A673 (cell line): Measurements from ENCODE around the gene MSI2. TPM values are rescaled to one million over a fixed set of nuclear protein-coding genes. Genes with fewer than 3 reads are reported as not detected.

ENCODE experiments used
- BruUV-seq: library from RNA; stranded (reverse); fragments of 400-500 nt; replicated peaks from 2 replicates; lab custom pipeline; 2021; lab: Mats Ljungman, UMichigan
- CTCF ChIA-PET: fragments of 300-600 bp; sonication (Branson Sonifier 250); formaldehyde crosslinking; loops from one replicate; lab custom pipeline; 2022; ENCODE audit warnings: antibody characterized with exemption; lab: Charles Lee
- POLR2A ChIA-PET: fragments of 300-600 bp; sonication (Branson Sonifier 250); formaldehyde crosslinking; loops from one replicate; lab custom pipeline; 2022; ENCODE audit warnings: antibody characterized with exemption; ENCODE audit not compliant: low non-redundant PET; lab: Charles Lee
- DNase-seq: peaks from one replicate; pipeline ENCODE4 v3.0.0-alpha.2; 2015; ENCODE audit warnings: low spot score
- H3K27ac ChIP-seq: fragments of 200-600 bp; sonication (generic); 2 replicates; pipeline ENCODE4 v1.5.1; 2016; ENCODE audit warnings: mixed run types, low read depth, mild to moderate bottlenecking, mixed read lengths, antibody characterized with exemption, low read length; ENCODE audit not compliant: poor library complexity, severe bottlenecking
- H3K27me3 ChIP-seq: fragments of 200-600 bp; sonication (generic); replicated peaks from 2 replicates; pipeline ENCODE4 v1.6.1; 2017; ENCODE audit warnings: mixed run types, low read depth, mild to moderate bottlenecking, mixed read lengths, antibody characterized with exemption, low read length; ENCODE audit not compliant: insufficient read depth, poor library complexity
- H3K36me3 ChIP-seq: fragments of 200-600 bp; sonication (generic); 2 replicates; pipeline ENCODE4 v1.6.1; 2016; ENCODE audit warnings: mixed run types, mild to moderate bottlenecking, mixed read lengths, antibody characterized with exemption, low read length; ENCODE audit not compliant: insufficient read depth, poor library complexity, severe bottlenecking
- H3K4me1 ChIP-seq: fragments of 200-600 bp; sonication (generic); 2 replicates; pipeline ENCODE4 v1.6.1; 2017; ENCODE audit warnings: mixed run types, mild to moderate bottlenecking, mixed read lengths, antibody characterized with exemption, low read length; ENCODE audit not compliant: insufficient read depth, poor library complexity, severe bottlenecking
- H3K4me3 ChIP-seq: fragments of 200-600 bp; sonication (generic); 2 replicates; pipeline ENCODE4 v1.5.1; 2016; ENCODE audit warnings: low read depth, mixed run types, mild to moderate bottlenecking, mixed read lengths, low read length; ENCODE audit not compliant: poor library complexity, severe bottlenecking
- H3K9me3 ChIP-seq: fragments of 200-600 bp; sonication (generic); 2 replicates; pipeline ENCODE4 v1.6.1; 2016; ENCODE audit warnings: mixed run types, low read depth, mild to moderate bottlenecking, mixed read lengths, antibody characterized with exemption, low read length; ENCODE audit not compliant: poor library complexity, severe bottlenecking
- EZH2 ChIP-seq: fragments of 200-600 bp; sonication (generic); IDR thresholded peaks from 2 replicates; pipeline ENCODE4 v1.6.1; 2017; ENCODE audit warnings: borderline replicate concordance, low read depth, mild to moderate bottlenecking, mixed read lengths, antibody characterized with exemption, low read length; ENCODE audit not compliant: poor library complexity, severe bottlenecking
- intact Hi-C: fragments of 100-400 bp; cut with micrococcal nuclease; formaldehyde crosslinking; loops from one replicate; pipeline ENCODE4 v1.10.0; 2022; ENCODE audit not compliant: unreplicated experiment
- total RNA-seq: library from RNA; stranded (reverse); gene quantifications from 2 replicates; pipeline ENCODE4 v1.2.3, GENCODE V29; 2021
- TF ChIP-seq, protein P1 (sequence below): fragments of 300-800, 200-600 bp; sonication (generic); conservative IDR thresholded peaks from 2 replicates; pipeline ENCODE4 v1.5.1; 2017; ENCODE audit warnings: low read depth, mild to moderate bottlenecking, antibody characterized with exemption, low read length, moderate library complexity, mixed read lengths

MSI2 gene
- total RNA-seq, 1 experiment from 2014 or later, result 108 TPM

DNA sequence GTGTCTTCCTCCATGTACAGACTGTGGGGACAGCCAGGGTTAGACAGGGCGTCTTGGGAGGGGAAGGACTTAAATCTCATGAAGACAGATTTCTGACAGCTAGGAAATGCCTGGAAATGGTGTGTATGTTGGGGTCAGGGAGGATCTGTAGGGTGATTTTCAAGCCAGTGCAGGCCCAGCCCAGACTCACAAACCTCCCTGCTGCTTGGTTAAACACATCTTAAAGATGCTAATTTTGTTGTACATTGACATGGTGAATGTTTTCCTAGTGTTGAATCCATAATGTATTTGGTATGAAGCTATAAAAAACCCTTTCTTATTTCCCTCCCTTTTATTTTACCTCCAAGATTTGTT, 250.4 kb downstream of the MSI2 start:
- no peak for DNase-seq
- no peaks in the 10 kb centered on the region for H3K27me3 ChIP-seq
- H3K4me1 ChIP-seq, result peaks cover 34% of the 10 kb centered on the region
- no peaks in the 10 kb centered on the region for H3K9me3 ChIP-seq
- H3K4me3 ChIP-seq, result no peak overlapping the region
- no TSS peak for BruUV-seq
- CTCF ChIA-PET, result interaction anchor here (0.6 kb wide), 1 partner anchor 62 kb away, joined by 3 read pairs; no protein-coding TSS in a partner anchor
- H3K36me3 ChIP-seq, result no peaks in the 10 kb centered on the region
- TF ChIP-seq EZH2, result no peak
- TF ChIP-seq, protein P1, sequence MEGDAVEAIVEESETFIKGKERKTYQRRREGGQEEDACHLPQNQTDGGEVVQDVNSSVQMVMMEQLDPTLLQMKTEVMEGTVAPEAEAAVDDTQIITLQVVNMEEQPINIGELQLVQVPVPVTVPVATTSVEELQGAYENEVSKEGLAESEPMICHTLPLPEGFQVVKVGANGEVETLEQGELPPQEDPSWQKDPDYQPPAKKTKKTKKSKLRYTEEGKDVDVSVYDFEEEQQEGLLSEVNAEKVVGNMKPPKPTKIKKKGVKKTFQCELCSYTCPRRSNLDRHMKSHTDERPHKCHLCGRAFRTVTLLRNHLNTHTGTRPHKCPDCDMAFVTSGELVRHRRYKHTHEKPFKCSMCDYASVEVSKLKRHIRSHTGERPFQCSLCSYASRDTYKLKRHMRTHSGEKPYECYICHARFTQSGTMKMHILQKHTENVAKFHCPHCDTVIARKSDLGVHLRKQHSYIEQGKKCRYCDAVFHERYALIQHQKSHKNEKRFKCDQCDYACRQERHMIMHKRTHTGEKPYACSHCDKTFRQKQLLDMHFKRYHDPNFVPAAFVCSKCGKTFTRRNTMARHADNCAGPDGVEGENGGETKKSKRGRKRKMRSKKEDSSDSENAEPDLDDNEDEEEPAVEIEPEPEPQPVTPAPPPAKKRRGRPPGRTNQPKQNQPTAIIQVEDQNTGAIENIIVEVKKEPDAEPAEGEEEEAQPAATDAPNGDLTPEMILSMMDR, result no peak
- POLR2A ChIA-PET, result no interaction called here
- intact Hi-C loops, result no loop called here
- peak overlapping the region; percentile 65 for H3K27ac ChIP-seq

DNA sequence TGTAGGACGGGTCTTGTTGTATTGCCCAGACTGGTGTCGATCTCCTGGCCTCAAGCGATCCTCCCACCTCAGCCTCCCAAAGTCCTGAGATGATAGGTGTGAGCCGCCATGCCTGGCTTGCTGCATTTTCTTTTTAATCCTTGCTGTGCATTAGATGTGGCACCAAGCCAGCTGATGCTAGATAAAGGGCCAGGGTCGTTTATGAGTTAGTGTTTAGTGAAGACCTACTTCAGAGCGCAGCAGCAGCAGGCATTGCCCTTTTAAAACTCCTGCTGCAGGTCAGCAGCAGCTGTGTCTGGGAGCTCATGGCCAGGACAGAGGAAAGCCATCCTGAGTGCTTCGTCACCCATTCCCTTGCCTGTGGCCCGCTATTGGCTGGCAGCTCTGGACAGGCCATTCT, 251.5 kb downstream of the MSI2 start:
- Histone ChIP-seq H3K27ac (no peak overlapping the region), H3K9me3 (no peaks in the 10 kb centered on the region), H3K4me3 (no peak overlapping the region), H3K36me3 (no peaks in the 10 kb centered on the region), H3K27me3 (no peaks in the 10 kb centered on the region), H3K4me1 (peaks cover 31% of the 10 kb centered on the region)
- BruUV-seq, result no TSS peak
- ChIA-PET POLR2A (no interaction called here), CTCF (no interaction called here)
- intact Hi-C loops, result no loop called here
- no peak for TF ChIP-seq EZH2
- TF ChIP-seq, protein P1, result no peak
- DNase-seq, result no peak

DNA sequence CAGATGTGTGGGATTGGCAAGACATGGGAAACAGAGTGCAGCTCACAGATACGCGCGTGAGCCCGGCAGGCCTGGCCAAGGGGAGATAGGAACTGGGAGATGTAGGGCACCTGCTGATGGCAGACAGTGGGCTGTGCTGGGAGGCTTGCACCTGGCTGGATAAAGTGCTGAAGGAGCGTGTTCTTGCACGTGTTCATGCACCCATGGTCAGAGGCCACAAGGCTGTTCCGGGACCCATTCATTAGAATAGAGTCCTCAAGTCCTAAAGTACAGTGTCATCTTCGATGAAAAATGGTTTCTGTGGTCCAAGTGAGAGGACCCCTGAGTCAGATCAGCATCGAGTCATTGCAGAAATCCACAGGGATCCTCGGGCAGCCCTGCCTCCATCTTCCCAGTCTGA, 252.3 kb downstream of the MSI2 start:
- H3K4me1 ChIP-seq, result peaks cover 30% of the 10 kb centered on the region
- BruUV-seq, result no TSS peak
- H3K4me3 ChIP-seq, result no peak overlapping the region
- ChIA-PET CTCF (no interaction called here), POLR2A (no interaction called here)
- no peaks in the 10 kb centered on the region for H3K27me3 ChIP-seq
- H3K36me3 ChIP-seq, result no peaks in the 10 kb centered on the region
- H3K27ac ChIP-seq, result no peak overlapping the region
- no peak for DNase-seq
- no peak for TF ChIP-seq EZH2
- TF ChIP-seq, protein P1, result no peak
- intact Hi-C loops, result no loop called here
- H3K9me3 ChIP-seq, result no peaks in the 10 kb centered on the region
